ENCODE data around the gene SLC7A8.
A peak's percentile ranks its signal among the peaks of the same experiment; 100 is the strongest.

The SLC7A8 gene

DNA sequence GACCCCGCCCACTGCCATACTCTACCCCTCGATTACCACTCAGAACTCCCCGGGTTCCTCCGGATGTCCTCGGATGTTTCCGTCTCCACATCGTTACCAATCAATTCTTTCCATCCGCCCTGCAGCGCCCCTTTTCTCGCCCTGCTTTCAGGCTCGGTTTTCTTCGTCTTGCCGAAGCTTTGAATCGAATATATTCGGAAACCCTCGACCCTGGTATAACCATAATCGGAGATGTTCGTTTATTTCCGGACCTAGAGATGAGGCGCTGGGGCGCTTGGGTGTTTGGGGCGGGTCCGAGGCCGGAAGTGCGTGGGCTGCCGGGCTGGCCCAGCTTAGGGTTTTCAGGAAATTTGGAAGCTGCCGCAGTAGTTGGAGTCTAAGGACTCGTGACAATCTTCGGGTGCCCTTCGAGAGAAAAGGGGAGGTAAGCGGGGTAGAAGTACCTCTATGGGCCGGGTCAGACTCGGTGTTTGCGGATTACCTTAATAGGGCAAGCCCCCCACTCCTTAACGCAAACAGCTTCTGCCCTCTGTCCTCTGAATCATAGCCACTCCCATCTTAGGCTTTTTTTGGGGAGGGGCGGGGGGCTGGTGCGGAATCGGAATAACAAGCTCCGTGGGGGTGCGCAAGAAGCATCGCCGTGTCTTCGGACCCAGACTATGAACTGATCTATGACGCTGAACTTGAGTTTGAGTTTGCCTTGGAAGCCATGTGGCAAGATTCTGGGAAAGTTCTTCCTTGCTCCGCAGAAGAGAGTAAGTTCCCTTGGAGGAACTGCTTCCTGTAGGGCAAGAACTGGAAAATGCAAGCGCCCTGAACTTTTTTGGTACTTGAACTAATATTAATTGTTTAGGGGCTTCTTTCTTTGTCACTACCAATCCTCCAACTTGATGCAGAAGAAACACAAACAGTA is 88.0 kb downstream of the SLC7A8 start, which contains the start of gene C14orf119 (continued):
- TF ChIP-seq, protein P1, sequence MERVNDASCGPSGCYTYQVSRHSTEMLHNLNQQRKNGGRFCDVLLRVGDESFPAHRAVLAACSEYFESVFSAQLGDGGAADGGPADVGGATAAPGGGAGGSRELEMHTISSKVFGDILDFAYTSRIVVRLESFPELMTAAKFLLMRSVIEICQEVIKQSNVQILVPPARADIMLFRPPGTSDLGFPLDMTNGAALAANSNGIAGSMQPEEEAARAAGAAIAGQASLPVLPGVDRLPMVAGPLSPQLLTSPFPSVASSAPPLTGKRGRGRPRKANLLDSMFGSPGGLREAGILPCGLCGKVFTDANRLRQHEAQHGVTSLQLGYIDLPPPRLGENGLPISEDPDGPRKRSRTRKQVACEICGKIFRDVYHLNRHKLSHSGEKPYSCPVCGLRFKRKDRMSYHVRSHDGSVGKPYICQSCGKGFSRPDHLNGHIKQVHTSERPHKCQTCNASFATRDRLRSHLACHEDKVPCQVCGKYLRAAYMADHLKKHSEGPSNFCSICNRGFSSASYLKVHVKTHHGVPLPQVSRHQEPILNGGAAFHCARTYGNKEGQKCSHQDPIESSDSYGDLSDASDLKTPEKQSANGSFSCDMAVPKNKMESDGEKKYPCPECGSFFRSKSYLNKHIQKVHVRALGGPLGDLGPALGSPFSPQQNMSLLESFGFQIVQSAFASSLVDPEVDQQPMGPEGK (tag by site-specific recombination; IDR thresholded peaks at IDR 0.05) = peak; percentile 90
- TF ChIP-seq ZSCAN4 (tag by site-specific recombination; IDR thresholded peaks at IDR 0.05) (no peak), ZNF18 (tag by site-specific recombination; IDR thresholded peaks at IDR 0.05) (no peak), ZBTB26 (tag by site-specific recombination; optimal IDR thresholded peaks at IDR 0.05) (no peak), ZNF350 (tag by site-specific recombination; IDR thresholded peaks at IDR 0.05) (no peak), ZNF211 (tag by site-specific recombination; IDR thresholded peaks at IDR 0.05; ENCODE audit: low read depth) (no peak), ZNF37A (tag by site-specific recombination; IDR thresholded peaks at IDR 0.05) (no peak), KLF7 (tag by site-specific recombination; IDR thresholded peaks at IDR 0.05; ENCODE audit: borderline replicate concordance) (no peak), ZSCAN5A (tag by site-specific recombination; IDR thresholded peaks at IDR 0.05) (no peak), KLF8 (tag by site-specific recombination; IDR thresholded peaks at IDR 0.05) (peak; percentile 66; the same call in 1 of the 2 replicates), ZBTB11 (tag by site-specific recombination; conservative IDR thresholded peaks at IDR 0.05; ENCODE audit: low read depth) (no peak), SP2 (tag by site-specific recombination; IDR thresholded peaks at IDR 0.05) (no peak; the same call in 1 of the 2 replicates), GLI4 (tag by site-specific recombination; IDR thresholded peaks at IDR 0.05) (no peak), ZNF239 (tag by site-specific recombination; IDR thresholded peaks at IDR 0.05) (no peak), ZFP37 (tag by site-specific recombination; IDR thresholded peaks at IDR 0.05) (no peak), IKZF3 (tag by site-specific recombination; IDR thresholded peaks at IDR 0.05) (no peak), ZNF19 (tag by site-specific recombination; IDR thresholded peaks at IDR 0.05; ENCODE audit: low read depth) (no peak), ZNF10 (tag by site-specific recombination; IDR thresholded peaks at IDR 0.05) (0 out of 2 replicates have a peak, but pooled peaks have one; percentile 20), ZNF561 (tag by site-specific recombination; IDR thresholded peaks at IDR 0.05; ENCODE audit: borderline replicate concordance) (no peak), ZNF324 (tag by site-specific recombination; IDR thresholded peaks at IDR 0.05) (no peak), PRDM1 (tag by site-specific recombination; IDR thresholded peaks at IDR 0.05) (no peak), ZNF394 (tag by site-specific recombination; IDR thresholded peaks at IDR 0.05; ENCODE audit: borderline replicate concordance) (no peak)
- TF ChIP-seq, protein P2, sequence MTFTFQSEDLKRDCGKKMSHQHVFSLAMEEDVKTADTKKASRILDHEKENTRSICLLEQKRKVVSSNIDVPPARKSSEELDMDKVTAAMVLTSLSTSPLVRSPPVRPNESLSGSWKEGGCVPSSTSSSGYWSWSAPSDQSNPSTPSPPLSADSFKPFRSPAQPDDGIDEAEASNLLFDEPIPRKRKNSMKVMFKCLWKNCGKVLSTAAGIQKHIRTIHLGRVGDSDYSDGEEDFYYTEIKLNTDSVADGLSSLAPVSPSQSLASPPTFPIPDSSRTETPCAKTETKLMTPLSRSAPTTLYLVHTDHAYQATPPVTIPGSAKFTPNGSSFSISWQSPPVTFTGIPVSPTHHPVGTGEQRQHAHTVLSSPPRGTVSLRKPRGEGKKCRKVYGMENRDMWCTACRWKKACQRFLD (tag by site-specific recombination; IDR thresholded peaks at IDR 0.05) = no peak
- TF ChIP-seq, protein P3, sequence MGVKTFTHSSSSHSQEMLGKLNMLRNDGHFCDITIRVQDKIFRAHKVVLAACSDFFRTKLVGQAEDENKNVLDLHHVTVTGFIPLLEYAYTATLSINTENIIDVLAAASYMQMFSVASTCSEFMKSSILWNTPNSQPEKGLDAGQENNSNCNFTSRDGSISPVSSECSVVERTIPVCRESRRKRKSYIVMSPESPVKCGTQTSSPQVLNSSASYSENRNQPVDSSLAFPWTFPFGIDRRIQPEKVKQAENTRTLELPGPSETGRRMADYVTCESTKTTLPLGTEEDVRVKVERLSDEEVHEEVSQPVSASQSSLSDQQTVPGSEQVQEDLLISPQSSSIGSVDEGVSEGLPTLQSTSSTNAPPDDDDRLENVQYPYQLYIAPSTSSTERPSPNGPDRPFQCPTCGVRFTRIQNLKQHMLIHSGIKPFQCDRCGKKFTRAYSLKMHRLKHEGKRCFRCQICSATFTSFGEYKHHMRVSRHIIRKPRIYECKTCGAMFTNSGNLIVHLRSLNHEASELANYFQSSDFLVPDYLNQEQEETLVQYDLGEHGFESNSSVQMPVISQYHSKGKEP (tag by site-specific recombination; IDR thresholded peaks at IDR 0.05) = no peak
